ENCODE data around the gene DAB2IP.

Gene DAB2IP

GRCh38 chr9:121686930-121687541, 35.6 kb downstream of the DAB2IP start:
- peak; percentile 52 for DNase-seq

GRCh38 chr9:121688146-121688680, 36.8 kb downstream of the DAB2IP start:
- DNase-seq, result no peak

GRCh38 chr9:121688681-121689080, 37.2 kb downstream of the DAB2IP start:
- no peak for DNase-seq

- no peak for DNase-seq
Observed at GRCh38 chr9:121689461-121690157, 38.2 kb downstream of the DAB2IP start.

- no peak for DNase-seq
Observed at GRCh38 chr9:121690316-121690715, 38.9 kb downstream of the DAB2IP start.

- no peak for DNase-seq
Observed at GRCh38 chr9:121690766-121691165, 39.3 kb downstream of the DAB2IP start.

GRCh38 chr9:121691890-121692289, 40.5 kb downstream of the DAB2IP start:
- DNase-seq, result no peak

- no peak for DNase-seq
Observed at GRCh38 chr9:121692606-121693387, 41.4 kb downstream of the DAB2IP start.

GRCh38 chr9:121693388-121693670, 41.9 kb downstream of the DAB2IP start:
- DNase-seq, result no peak

- DNase-seq, result no peak
Observed at GRCh38 chr9:121694001-121694400, 42.6 kb downstream of the DAB2IP start.

- no peak for DNase-seq
Observed at GRCh38 chr9:121694600-121694999, 43.2 kb downstream of the DAB2IP start.

GRCh38 chr9:121696930-121697329, 45.5 kb downstream of the DAB2IP start:
- DNase-seq, result no peak

GRCh38 chr9:121698627-121699570, 47.5 kb downstream of the DAB2IP start:
- DNase-seq, result peak; percentile 58

GRCh38 chr9:121699571-121700164, 48.2 kb downstream of the DAB2IP start:
- no peak for DNase-seq

- DNase-seq, result peak; percentile 19
Observed at GRCh38 chr9:121700165-121700831, 48.9 kb downstream of the DAB2IP start.

GRCh38 chr9:121700832-121701419, 49.5 kb downstream of the DAB2IP start:
- no peak for DNase-seq

- DNase-seq, result no peak
Observed at GRCh38 chr9:121701736-121702261, 50.4 kb downstream of the DAB2IP start.

GRCh38 chr9:121703014-121703734, 51.7 kb downstream of the DAB2IP start:
- DNase-seq, result no peak

GRCh38 chr9:121704281-121704680, 52.8 kb downstream of the DAB2IP start:
- DNase-seq, result no peak

GRCh38 chr9:121706149-121706750, 54.8 kb downstream of the DAB2IP start:
- DNase-seq, result no peak
